ENCODE measurements around the gene PRPF18.

- TF ChIP-seq CTCF (IDR thresholded peaks at IDR 0.05; ENCODE audit: low read depth, low read length) (peak; percentile 73), EZH2phosphoT487 (IDR thresholded peaks at IDR 0.05; ENCODE audit: low read depth) (no peak)
Measured at GRCh38 chr10:13586676-13587355, at the start of gene PRPF18.

Measured in OCI-LY3 (cell line).